Transverse colon (tissue), 4 donors: ENCODE data around the gene ZDHHC14.

ENCODE experiments used
- CTCF ChIP-seq, 5 experiments: fragments of 200-600 bp in 3 of 5; fragments of 450-650 bp in 2 of 5; sonication (generic) in 3 of 5; IDR thresholded peaks; 1 replicate in 2 of 5; 2 replicates in 3 of 5; pipeline ENCODE4 v1.5.1; 2016 to 2017; ENCODE audit warnings: antibody characterized with exemption in 5 of 5, inconsistent platforms in 3 of 5, mild to moderate bottlenecking in 2 of 5, moderate library complexity in 1 of 5
- EP300 ChIP-seq: sonication (generic); formaldehyde crosslinking; IDR thresholded peaks from one replicate; pipeline ENCODE4 v1.6.1; 2017; ENCODE audit warnings: antibody characterized with exemption, low read depth
- POLR2AphosphoS5 ChIP-seq, 3 donors: sonication (generic); formaldehyde crosslinking; IDR thresholded peaks; one replicate each; pipeline ENCODE4 v1.6.1; 2016; ENCODE audit warnings: antibody characterized with exemption in 3 of 3

DNA sequence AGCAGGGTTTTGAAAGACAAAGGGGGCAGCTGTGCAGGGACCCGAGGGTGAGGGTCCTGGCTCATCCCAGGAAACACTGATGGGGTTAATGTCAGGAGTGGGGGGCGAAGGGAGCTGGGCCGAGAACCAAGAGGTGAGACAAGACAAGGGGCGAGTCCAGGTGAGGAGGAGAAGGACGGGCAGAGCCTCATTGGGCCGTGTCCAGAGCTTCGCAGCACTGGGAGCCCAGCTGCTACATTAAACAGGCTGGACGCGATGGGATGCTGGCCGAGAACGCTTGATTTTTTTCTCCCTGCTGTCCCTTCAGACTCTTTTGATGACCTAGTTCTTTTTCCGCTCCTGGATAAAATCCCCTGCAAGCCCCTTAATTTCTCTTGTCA is 269.3 kb downstream of the ZDHHC14 start:
- no peak for TF ChIP-seq EP300
- TF ChIP-seq CTCF (IDR thresholded peaks at IDR 0.05): no peak
- no peak for TF ChIP-seq POLR2AphosphoS5 (IDR thresholded peaks at IDR 0.05)
